ENCODE results near the gene HS6ST2. TPM values are rescaled to one million over a fixed set of nuclear protein-coding genes. Genes with fewer than 3 reads are reported as not detected.

The HS6ST2 gene
- polyA plus RNA-seq, 1 donor (not counting 4 experiments of a cell fraction or from before 2014, with no cell fraction given), result 0.43 TPM

GRCh38 chrX:132775263-132775823 is 183.1 kb downstream of the HS6ST2 start:
- TF ChIP-seq, protein P1, sequence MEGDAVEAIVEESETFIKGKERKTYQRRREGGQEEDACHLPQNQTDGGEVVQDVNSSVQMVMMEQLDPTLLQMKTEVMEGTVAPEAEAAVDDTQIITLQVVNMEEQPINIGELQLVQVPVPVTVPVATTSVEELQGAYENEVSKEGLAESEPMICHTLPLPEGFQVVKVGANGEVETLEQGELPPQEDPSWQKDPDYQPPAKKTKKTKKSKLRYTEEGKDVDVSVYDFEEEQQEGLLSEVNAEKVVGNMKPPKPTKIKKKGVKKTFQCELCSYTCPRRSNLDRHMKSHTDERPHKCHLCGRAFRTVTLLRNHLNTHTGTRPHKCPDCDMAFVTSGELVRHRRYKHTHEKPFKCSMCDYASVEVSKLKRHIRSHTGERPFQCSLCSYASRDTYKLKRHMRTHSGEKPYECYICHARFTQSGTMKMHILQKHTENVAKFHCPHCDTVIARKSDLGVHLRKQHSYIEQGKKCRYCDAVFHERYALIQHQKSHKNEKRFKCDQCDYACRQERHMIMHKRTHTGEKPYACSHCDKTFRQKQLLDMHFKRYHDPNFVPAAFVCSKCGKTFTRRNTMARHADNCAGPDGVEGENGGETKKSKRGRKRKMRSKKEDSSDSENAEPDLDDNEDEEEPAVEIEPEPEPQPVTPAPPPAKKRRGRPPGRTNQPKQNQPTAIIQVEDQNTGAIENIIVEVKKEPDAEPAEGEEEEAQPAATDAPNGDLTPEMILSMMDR (optimal IDR thresholded peaks at IDR 0.05 in 1 of 3, IDR thresholded peaks at IDR 0.05 in 1 of 3, conservative IDR thresholded peaks at IDR 0.05 in 1 of 3; ENCODE audit: extremely low read depth in 1 of 3, insufficient read depth in 2 of 3, low read length in 3 of 3), result no peak
- no peak for TF ChIP-seq EZH2 (IDR thresholded peaks at IDR 0.05; ENCODE audit: low read length)
- H3K9me1 ChIP-seq (ENCODE audit: control insufficient read depth, extremely low read depth, insufficient read depth, low read length), result no peaks in the 10 kb centered on the region
- H3K79me2 ChIP-seq (ENCODE audit: control insufficient read depth, insufficient read depth, low read length), result no peaks in the 10 kb centered on the region
- no peak overlapping the region for H3K27ac ChIP-seq (ENCODE audit: control insufficient read depth, insufficient read depth, low read length)
- H3K9me3 ChIP-seq (ENCODE audit: control insufficient read depth, low read depth, low read length), result no peaks in the 10 kb centered on the region
- dilution Hi-C loops (cut with MboI; ENCODE audit: extremely low pct_ligation_motif_present, low sequenced_read_pairs), result no loop called here
- H3K9ac ChIP-seq (ENCODE audit: control insufficient read depth, extremely low read depth, insufficient read depth, low read length), result no peak overlapping the region
- no peaks in the 10 kb centered on the region for H3K36me3 ChIP-seq (ENCODE audit: control insufficient read depth in 2 of 2, extremely low read depth in 1 of 2, insufficient read depth in 2 of 2, low read length in 2 of 2)
- no peak overlapping the region for H3K4me3 ChIP-seq (ENCODE audit: control insufficient read depth in 2 of 3, extremely low read depth in 1 of 3, insufficient read depth in 2 of 3, low read depth in 1 of 3, low read length in 3 of 3)
- no peaks in the 10 kb centered on the region for H3K4me1 ChIP-seq (ENCODE audit: control insufficient read depth, extremely low read depth, insufficient read depth, low read length)
- FAIRE-seq (no peak), DNase-seq (ENCODE audit: low read depth, low spot score) (no peak)
- no peaks in the 10 kb centered on the region for H4K20me1 ChIP-seq (ENCODE audit: control insufficient read depth, extremely low read depth, insufficient read depth, low read length)
- H2AFZ ChIP-seq (ENCODE audit: control insufficient read depth, low read length), result no peak overlapping the region
- no peaks in the 10 kb centered on the region for H3K27me3 ChIP-seq (ENCODE audit: control insufficient read depth, extremely low read depth, insufficient read depth, low read length)
- no peak overlapping the region for H3K4me2 ChIP-seq (ENCODE audit: control insufficient read depth, extremely low read depth, insufficient read depth, low read depth, low read length)

DNA sequence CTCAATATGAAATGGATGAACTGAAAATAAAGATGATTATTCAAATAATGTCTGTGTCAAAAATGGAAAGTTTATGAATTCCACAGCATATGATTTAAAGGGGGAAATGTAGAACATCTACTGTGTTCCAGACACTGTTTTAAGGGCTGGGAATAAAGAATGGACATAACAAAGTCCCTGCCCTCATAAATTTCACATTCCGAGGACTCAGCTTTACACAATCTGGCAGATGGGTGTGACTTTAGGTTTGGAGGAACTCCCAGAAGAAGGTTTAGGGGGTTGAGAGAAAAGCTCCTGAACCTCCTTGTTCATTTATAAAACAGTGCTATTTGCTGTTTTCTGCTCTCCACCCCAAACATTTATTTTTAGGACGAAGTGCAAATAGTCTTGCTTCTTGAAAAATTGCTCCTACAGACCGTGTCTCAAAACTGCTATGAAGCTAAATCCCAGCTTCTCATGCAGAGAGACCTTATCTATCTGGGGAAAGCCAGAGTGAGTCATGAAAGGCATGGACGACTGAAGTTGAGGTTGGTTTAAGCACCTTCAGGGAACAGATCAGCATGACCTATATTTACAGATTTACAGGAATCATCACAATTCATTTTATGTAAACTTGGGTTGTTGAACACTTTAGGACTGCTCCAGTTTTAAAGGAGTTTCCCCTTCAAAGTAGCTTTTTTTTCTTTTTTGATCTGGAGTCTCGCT is 184.3 kb downstream of the HS6ST2 start:
- no peak overlapping the region for H3K4me2 ChIP-seq (ENCODE audit: control insufficient read depth, extremely low read depth, insufficient read depth, low read depth, low read length)
- FAIRE-seq, result no peak
- H3K27ac ChIP-seq (ENCODE audit: control insufficient read depth, insufficient read depth, low read length), result no peak overlapping the region
- no peaks in the 10 kb centered on the region for H3K9me1 ChIP-seq (ENCODE audit: control insufficient read depth, extremely low read depth, insufficient read depth, low read length)
- no peaks in the 10 kb centered on the region for H3K79me2 ChIP-seq (ENCODE audit: control insufficient read depth, insufficient read depth, low read length)
- H3K27me3 ChIP-seq (ENCODE audit: control insufficient read depth, extremely low read depth, insufficient read depth, low read length), result no peaks in the 10 kb centered on the region
- H3K4me3 ChIP-seq (ENCODE audit: control insufficient read depth in 2 of 3, extremely low read depth in 1 of 3, insufficient read depth in 2 of 3, low read depth in 1 of 3, low read length in 3 of 3), result no peak overlapping the region
- no peaks in the 10 kb centered on the region for H3K36me3 ChIP-seq (ENCODE audit: control insufficient read depth in 2 of 2, extremely low read depth in 1 of 2, insufficient read depth in 2 of 2, low read length in 2 of 2)
- DNase-seq (ENCODE audit: low read depth, low spot score), result no peak
- no peaks in the 10 kb centered on the region for H3K4me1 ChIP-seq (ENCODE audit: control insufficient read depth, extremely low read depth, insufficient read depth, low read length)
- no peak overlapping the region for H3K9ac ChIP-seq (ENCODE audit: control insufficient read depth, extremely low read depth, insufficient read depth, low read length)
- no peak overlapping the region for H2AFZ ChIP-seq (ENCODE audit: control insufficient read depth, low read length)
- no peaks in the 10 kb centered on the region for H3K9me3 ChIP-seq (ENCODE audit: control insufficient read depth, low read depth, low read length)
- H4K20me1 ChIP-seq (ENCODE audit: control insufficient read depth, extremely low read depth, insufficient read depth, low read length), result no peaks in the 10 kb centered on the region
- no peak for TF ChIP-seq EZH2 (IDR thresholded peaks at IDR 0.05; ENCODE audit: low read length)
- TF ChIP-seq, protein P1 (optimal IDR thresholded peaks at IDR 0.05 in 1 of 3, IDR thresholded peaks at IDR 0.05 in 1 of 3, conservative IDR thresholded peaks at IDR 0.05 in 1 of 3; ENCODE audit: extremely low read depth in 1 of 3, insufficient read depth in 2 of 3, low read length in 3 of 3), result no peak
- dilution Hi-C loops (cut with MboI; ENCODE audit: extremely low pct_ligation_motif_present, low sequenced_read_pairs), result no loop called here
